ENCODE data around the gene MYH7.

- TF ChIP-seq CTCF (conservative IDR thresholded peaks at IDR 0.05; ENCODE audit: low read depth, low read length) (no peak), EZH2 (IDR thresholded peaks at IDR 0.05; ENCODE audit: borderline replicate concordance, low read depth, low read length, poor library complexity, severe bottlenecking) (no peak)
These were observed 59.8 kb downstream of the MYH7 start for GRCh38 chr14:23375527-23376251.
